GM12892 (cell line): ENCODE results near the gene HFM1.

Source experiments
- POLR2A ChIP-seq: IDR thresholded peaks from 2 replicates; pipeline ENCODE4 v1.6.1; 2011; ENCODE audit warnings: low read depth, low read length, control low read depth
- POLR2AphosphoS5 ChIP-seq: IDR thresholded peaks from 2 replicates; pipeline ENCODE4 v1.6.1; 2011; ENCODE audit warnings: low read depth, low read length, control low read depth
- TAF1 ChIP-seq: IDR thresholded peaks from 2 replicates; pipeline ENCODE4 v1.6.1; 2011; ENCODE audit warnings: low read depth, mild to moderate bottlenecking, control low read depth, low read length, borderline replicate concordance

DNA sequence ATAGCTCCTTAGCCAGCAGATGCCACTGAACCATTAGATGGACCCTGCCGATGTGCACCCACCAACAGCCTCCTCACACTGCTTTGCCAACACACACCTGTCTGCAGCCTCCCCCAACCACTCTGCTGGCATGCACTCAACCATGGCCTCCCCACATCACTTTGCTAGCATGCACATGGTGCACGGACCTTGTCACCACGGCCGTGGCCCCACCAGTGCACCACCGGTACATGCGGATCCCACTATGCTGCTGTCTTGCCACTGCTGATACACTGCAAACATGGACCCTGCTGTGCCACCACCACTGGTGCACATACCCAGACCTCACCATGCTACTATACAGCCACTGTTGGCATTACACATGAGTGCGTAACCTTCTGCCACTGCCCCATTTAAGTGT is 66.1 kb downstream of the HFM1 start:
- TF ChIP-seq POLR2AphosphoS5, result no peak
- no peak for TF ChIP-seq TAF1
- TF ChIP-seq POLR2A, result no peak
